Measurements from ENCODE around the gene CTDSPL.

DNA sequence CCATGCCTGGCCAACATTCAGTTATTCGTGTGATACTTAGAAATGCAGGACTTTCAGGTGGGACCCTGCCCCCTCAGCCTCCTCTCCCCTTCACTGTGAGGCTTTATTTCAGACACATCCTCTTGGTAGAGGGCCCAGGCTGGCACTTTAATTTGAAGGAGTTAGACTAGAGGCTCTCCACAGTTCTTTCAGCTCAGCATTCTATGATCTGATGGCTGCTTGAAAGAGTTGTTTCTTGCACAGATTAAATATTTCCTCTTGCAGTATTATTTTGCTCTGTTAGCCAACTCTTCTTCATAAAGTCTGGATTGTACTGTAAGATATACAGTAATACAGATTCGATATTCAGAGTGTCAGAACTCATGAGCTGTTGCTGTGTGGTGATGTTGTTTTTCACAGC is 35.1 kb downstream of the CTDSPL start:
- TF ChIP-seq RAD21 (IDR thresholded peaks at IDR 0.05; ENCODE audit: low read depth): no peak
- TF ChIP-seq CEBPB (IDR thresholded peaks at IDR 0.05): no peak
- TF ChIP-seq EP300 (IDR thresholded peaks at IDR 0.05; ENCODE audit: borderline replicate concordance): no peak
- TF ChIP-seq TAF1 (IDR thresholded peaks at IDR 0.05; ENCODE audit: low read depth): no peak
- no peak for TF ChIP-seq NFIC (IDR thresholded peaks at IDR 0.05)
- no peak for TF ChIP-seq YY1 (IDR thresholded peaks at IDR 0.05; ENCODE audit: low read depth)
